ENCODE data around the gene FOXP1.

- TF ChIP-seq CTCF (IDR thresholded peaks at IDR 0.05; ENCODE audit: low read depth, low read length, poor library complexity, severe bottlenecking), result peak; percentile 21
- no peak for TF ChIP-seq EZH2phosphoT487 (IDR thresholded peaks at IDR 0.05; ENCODE audit: borderline replicate concordance, low read length)
These were observed 106.6 kb downstream of the FOXP1 start for GRCh38 chr3:71476950-71477349.
